ENCODE data around the gene GMPS.

- no peak for TF ChIP-seq CTCF (IDR thresholded peaks at IDR 0.05; ENCODE audit: insufficient read depth, low read length)
- no peak for TF ChIP-seq POLR2AphosphoS5 (IDR thresholded peaks at IDR 0.05; ENCODE audit: low read depth)
- no peak for TF ChIP-seq GABPA (IDR thresholded peaks at IDR 0.05; ENCODE audit: low read depth)
- no peak for TF ChIP-seq REST (IDR thresholded peaks at IDR 0.05; ENCODE audit: insufficient replicate concordance, low read depth)
- TF ChIP-seq SPI1 (IDR thresholded peaks at IDR 0.05; ENCODE audit: borderline replicate concordance, low read depth) = no peak
Observed at GRCh38 chr3:155835341-155836071, 34.9 kb upstream of the GMPS start.
